ENCODE data around the gene APBA1.

DNA sequence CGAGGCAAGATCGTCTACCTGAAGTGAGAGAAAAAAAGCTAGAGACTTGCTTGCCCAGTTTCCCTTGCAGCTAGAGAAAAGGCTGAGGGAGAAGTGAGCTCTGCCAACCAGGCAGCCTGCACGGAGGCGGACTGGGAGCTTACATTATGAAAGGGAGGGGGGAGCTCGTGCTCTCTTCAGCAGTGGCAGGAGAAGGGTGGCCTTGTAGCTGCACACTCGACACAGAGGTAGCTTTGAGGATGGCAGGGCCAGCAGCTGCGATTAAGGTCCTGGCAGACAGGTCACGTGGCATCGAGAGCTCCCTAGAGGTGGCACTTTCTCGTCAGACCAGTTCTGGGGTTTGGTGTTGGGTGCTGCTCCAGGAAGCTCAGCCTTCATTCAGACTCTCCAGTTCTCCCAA is 26.7 kb downstream of the APBA1 start:
- TF ChIP-seq, protein P1, sequence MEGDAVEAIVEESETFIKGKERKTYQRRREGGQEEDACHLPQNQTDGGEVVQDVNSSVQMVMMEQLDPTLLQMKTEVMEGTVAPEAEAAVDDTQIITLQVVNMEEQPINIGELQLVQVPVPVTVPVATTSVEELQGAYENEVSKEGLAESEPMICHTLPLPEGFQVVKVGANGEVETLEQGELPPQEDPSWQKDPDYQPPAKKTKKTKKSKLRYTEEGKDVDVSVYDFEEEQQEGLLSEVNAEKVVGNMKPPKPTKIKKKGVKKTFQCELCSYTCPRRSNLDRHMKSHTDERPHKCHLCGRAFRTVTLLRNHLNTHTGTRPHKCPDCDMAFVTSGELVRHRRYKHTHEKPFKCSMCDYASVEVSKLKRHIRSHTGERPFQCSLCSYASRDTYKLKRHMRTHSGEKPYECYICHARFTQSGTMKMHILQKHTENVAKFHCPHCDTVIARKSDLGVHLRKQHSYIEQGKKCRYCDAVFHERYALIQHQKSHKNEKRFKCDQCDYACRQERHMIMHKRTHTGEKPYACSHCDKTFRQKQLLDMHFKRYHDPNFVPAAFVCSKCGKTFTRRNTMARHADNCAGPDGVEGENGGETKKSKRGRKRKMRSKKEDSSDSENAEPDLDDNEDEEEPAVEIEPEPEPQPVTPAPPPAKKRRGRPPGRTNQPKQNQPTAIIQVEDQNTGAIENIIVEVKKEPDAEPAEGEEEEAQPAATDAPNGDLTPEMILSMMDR (conservative IDR thresholded peaks at IDR 0.05) = no peak
- TF ChIP-seq ZFX (IDR thresholded peaks at IDR 0.05) = no peak

Data from C4-2B (cell line).